ENCODE results near the gene DLG2.

DLG2 gene

GRCh38 chr11:83678831-83679584 lies 1948.1 kb downstream of the DLG2 start:
- no peak for DNase-seq (ENCODE audit: low read depth)

DNA sequence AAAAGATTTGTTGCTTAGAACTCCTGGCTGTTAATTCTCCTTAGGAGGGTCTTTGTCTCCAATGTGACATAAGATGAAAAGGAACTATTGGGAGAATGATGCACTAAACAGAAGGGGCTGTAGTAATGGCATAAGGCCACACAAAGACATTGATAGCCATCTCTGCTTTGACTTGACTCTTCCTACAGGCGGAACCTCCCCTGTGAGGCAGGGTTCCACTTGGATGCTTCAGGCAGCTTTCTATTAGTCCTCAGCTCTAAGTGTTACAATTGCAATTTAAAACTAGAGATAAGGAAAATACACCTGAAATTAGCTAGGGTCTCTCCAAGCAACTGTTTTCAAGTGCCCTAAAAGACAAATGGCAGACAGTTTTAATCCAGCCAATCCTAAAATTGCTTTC lies 1949.4 kb downstream of the DLG2 start:
- DNase-seq (ENCODE audit: low read depth), result no peak

DNA sequence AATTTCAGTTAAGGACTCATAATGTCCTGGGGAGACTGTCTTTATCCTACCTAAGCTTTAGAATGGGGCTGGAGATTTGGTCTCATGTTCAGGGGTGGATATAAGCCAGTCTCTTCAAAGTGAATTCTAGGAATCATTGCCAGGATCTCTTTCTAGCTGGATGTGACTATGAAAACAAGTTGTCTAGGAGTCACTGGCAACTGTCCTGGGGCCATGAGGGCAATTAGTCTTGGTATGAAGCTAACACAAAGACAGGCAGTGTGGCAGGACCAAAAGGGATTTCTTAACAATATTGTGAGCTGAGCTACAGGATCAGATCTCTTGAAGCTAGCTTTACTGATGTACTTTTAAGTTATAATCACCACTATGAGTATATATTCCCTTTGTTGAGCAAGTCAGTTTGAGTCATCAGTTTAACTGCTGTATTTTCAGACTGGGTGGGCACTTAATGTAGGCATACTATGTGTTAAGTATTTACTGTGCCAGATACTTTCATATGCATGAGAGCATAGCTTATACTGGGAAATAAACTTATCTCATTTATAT lies 1951.0 kb downstream of the DLG2 start:
- no peak for DNase-seq (ENCODE audit: low read depth)

DNA sequence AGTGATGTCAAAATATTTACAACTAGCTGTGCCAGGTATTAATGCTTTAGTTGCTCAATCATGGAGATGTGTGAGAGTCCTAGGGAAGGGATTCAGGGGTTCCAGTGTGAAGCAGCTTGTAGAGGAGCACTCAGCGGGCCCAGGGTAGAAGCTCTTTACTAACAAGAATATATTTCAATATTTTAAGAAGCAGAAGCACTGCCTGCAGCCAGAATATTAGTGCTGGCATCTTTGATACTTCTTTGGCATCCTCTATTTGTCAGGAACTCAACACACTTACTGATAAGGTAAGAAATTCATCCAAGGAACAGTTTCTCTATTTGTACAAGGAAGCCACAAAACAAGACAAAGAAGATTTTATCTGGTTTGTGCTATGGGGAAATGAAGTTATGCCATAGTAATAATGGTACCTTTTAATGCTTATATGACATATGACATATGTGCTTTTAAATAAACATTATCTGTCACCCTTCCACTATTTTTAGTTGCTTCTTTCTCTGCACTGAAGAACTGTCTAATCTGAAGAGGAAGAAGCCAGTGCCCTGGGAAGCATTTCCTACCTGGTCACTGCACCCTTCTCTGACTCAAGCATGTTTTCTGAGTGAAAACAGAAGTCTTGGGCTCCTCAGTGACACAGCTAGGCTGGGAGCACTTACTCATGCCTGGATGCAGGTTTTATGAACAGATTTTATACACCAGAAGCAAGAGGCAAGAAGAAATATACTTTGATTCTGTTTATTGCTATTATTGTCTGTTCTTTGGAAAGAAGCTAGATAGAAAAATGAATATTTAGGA lies 1952.8 kb downstream of the DLG2 start:
- DNase-seq (ENCODE audit: low read depth), result no peak

DNA sequence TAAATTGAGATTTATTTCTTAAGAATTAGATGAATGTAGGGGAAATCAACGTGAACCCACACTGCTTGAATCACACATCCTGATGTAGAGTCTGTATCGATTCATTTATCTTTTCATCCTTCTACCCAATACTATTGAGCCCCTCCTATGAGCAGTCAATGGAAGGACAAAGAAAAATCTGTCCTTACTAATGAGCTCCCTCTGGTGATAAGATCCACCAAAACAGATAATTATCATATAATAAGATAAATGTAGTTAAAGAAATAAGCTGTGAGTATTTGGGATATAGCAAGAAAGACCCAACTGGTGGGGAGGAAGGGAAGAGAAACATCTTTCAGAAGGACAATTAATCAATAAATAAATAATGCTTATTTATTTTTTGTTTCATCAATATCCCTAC lies 1955.9 kb downstream of the DLG2 start:
- no peak for DNase-seq (ENCODE audit: low read depth)

DNA sequence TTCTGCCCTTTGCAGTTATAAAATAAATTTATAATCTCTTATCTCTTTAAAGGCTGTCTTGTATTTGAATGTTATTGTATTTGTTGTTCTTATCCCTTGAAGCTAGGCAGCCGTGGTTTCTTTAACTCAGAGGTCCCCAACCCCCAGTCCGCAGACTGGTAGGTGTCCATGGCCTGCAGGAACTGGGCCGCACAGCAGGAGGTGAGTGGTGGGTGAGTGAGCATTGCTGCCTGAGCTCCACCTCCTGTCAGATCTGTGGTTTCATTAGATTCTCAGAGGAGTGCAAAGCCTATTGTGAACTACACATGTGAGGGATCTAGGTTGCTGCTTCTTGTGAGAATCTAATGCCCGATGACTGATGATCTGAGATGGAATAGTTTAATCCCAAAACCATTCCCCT lies 1961.0 kb downstream of the DLG2 start:
- no peak for DNase-seq (ENCODE audit: low read depth)

DNA sequence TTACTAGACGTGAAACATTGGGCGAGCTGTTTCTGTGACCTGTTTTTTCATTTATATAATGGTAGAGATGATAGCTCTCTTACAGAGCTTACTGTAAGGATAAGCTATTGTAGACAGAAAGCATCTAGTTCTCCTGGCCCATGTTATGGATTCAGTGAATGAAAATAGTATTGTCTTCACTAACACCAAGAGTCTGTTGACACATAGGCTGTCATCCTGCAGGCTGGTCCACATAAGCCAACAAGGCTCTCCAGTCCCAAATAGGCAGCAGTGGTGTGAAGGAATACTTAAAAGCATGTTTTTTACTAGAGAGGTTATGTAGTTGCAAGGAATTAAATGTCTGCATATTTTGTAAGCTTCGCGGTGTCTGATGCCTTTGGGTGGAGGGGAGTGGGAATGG lies 1963.2 kb downstream of the DLG2 start:
- DNase-seq (ENCODE audit: low read depth), result no peak

DNA sequence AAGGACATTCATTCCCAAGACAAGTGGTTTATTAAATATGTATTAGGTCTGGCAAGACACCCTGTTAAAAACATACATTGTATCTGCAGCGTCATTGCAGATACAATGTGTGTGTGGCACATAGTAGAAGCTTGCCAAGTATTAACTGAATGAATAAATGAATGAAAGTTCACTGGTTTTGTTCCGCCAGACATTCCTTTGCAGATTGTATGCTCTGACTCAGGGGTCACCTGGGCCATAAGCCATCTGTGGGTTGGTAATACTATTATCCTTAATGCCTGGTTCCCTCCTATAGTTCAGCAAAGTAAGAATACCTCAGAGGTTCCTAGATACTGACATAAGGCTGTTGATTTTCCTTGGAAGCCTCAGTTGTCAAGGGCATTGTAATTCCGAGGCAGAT lies 1963.7 kb downstream of the DLG2 start:
- no peak for DNase-seq (ENCODE audit: low read depth)

GRCh38 chr11:83662494-83662893 lies 1964.7 kb downstream of the DLG2 start:
- DNase-seq (ENCODE audit: low read depth), result no peak

DNA sequence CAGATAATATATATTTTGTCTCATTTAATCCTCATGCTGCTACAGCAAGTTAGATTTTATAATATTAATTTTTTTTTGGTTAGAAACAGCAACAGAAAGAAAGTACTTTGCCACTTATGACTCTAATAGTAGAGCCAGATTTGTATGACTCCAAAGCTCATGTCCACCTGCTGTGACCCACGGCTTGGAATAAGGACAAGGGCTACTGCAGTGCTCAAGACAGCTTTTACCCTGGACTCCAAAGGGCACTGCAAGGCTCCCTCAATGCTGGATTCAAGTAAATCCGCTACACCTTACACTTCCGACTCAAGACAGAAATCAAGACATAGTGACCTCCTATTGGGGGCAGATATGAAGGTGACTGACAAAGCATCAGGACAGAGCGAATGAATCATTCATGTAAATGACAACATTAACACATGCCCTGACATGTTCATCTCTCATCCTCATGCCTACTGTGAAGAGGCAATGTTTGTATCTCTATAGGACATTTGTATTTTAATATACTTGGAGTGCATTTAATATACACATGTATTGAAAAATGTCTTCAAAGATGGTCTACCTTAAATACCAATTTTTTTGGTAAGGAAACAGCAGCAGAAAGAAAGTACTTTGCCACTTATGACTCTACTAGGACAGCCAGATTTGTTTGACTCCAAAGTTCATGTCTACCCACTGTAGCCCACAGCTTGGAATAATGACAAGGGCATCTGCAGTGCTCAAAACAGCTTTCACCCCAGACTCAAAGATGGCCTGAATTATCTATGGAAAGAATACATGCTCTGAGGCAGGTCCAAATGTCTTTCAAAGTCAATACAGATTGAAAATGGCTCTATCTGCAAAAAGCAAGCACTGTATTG lies 1965.4 kb downstream of the DLG2 start:
- no peak for DNase-seq (ENCODE audit: low read depth)

- DNase-seq (ENCODE audit: low read depth), result no peak
Measured at GRCh38 chr11:83659466-83659865, 1967.7 kb downstream of the DLG2 start.

DNA sequence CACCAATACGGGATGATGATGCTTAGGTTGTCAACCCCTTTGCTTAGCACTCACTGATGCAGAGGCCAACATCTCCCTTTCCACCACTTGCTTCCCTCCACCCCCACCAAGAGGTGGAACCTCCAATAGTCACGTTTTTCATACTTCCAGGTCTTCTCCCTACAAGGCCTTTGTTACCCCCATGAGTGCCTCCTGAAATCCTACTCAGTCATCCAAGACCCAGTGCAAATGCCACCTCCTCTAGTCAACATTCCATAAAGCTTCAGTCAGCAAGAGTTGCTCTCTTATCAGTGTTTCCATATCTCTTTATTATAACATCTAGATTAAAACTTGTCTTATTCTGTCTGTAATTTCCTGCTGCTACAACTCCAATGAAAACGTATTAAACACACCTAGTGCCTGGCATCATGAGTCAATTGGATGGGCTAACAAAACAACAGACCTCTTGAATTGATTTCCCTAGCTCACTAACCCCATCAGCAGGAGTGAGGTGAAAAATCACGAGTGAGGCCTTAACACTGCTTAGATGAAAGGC lies 1970.3 kb downstream of the DLG2 start:
- no peak for DNase-seq (ENCODE audit: low read depth)

GRCh38 chr11:83655976-83656375 lies 1971.2 kb downstream of the DLG2 start:
- no peak for DNase-seq (ENCODE audit: low read depth)

DNA sequence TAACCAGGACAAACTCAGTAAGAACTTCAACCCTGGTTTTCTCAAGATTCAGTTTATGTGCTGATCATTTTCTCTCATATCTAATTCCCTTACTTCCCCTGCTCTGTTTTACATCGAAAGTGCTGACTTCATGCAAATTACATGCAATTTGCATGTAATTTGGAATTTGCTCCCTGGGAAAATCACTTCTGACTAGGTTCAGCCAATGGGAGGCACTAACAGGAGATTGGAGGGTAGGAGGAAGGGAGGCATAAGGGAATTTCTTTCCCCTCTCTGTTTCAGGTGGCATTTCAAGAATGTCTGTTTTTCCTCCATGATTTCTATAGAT lies 1977.7 kb downstream of the DLG2 start:
- DNase-seq (ENCODE audit: low read depth), result no peak

- no peak for DNase-seq (ENCODE audit: low read depth)
Measured at GRCh38 chr11:83648610-83649527, 1978.3 kb downstream of the DLG2 start.

DNA sequence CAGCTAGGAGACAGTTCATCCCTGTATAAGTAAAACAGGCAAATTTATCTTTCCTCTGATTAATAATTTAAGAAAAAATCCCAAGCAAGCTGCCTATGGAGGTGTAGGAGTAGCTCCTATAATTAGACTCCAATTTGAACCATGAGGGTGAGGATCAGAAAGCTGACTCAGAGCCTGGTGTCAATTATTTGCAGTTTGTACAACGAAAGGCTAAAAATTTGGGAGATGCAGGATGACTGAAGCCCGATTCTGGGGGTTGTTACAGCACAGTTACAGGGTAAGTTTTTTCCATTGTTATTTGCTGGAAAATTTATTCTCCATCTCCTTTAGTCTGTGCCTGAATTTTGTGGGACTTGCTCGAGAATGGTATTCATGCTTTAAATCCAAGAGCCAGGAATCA lies 1981.6 kb downstream of the DLG2 start:
- DNase-seq (ENCODE audit: low read depth), result no peak

DNA sequence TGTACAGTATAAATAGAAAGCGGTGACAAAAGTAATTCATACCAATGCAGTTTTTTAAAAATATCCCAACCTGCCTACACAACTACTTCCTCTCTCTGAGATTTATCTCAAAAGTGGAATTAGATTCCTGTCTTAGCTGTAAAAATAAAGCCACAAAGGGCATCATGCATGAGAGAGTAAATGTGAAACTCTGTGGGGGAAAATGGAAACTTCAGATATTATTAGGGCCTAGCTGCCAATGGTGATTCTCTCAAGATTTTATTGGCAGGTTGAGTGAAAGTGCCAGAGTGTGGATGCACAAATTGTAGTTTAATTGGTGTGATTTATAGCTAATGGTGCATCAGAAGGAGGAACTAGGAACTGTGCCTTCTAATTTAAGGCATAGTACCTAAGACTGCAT lies 1984.0 kb downstream of the DLG2 start:
- no peak for DNase-seq (ENCODE audit: low read depth)

- no peak for DNase-seq (ENCODE audit: low read depth)
Measured at GRCh38 chr11:83642500-83642899, 1984.6 kb downstream of the DLG2 start.

DNA sequence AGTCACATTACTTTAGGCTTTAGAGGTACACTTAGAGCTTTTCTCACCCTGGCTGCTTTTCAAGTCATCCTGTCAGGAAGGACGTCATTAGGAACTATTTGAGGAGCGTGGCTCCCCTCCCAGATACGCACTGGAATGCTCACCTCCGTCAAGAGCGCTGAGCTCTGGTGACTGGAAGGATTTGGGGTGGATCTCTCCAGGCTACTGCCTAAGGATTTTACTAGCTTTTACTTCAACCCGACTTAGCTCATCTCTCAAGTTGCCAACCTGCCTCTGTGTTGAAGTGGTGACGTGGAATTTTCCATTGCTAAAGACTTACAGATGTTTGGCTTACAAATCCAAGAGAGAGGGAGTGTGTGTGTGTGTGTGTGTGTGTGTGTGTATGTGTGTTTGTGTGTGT lies 1985.6 kb downstream of the DLG2 start:
- DNase-seq (ENCODE audit: low read depth), result no peak

DNA sequence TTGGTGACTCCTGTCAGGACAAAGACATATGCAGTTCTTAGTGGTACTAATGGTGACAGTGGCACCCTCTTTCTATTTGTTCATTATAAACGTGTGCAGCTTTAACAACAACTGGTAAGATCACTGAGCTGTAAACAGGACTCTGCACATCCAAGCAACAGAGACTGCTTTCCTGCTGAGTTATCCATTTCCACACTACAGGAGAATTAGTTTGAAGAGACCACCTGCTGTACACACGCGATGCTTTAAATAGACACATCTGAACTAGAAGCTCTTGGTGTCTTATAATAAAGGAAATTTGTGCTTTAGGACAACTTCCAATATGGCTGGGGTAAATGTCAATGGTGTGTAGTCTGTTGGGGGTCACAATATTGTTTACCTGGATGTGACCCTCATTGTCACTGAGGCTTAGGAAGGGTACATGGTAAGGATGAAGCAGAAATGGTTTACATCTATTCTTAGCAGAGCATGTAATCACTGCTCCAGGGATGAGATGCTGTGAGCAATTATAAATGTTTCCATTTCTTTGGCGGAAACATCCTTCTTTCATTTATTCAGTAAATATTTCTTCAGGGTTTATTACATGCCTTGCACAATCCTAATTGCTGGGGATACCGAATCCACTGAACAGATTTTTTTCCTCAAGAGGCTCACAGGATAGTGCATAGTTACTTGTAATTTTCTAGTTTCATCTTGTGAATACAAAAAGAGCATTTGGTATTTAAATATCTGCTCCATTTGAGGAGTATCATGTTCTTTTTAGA lies 1987.0 kb downstream of the DLG2 start:
- DNase-seq (ENCODE audit: low read depth), result no peak

All from activated T-cell treated with anti-CD3 and anti-CD28 coated beads for 24 hours (primary cell).